ENCODE measurements around the gene ERI3. TPM values are rescaled to one million over a fixed set of nuclear protein-coding genes. Genes with fewer than 3 reads are reported as not detected.

The ERI3 gene
- total RNA-seq, 4 donors from 2014 or later, result 11.2 to 30.4 (median 20.8) TPM

GRCh38 chr1:44338136-44338535, 16.9 kb downstream of the ERI3 start:
- no peaks in the 10 kb centered on the region for H3K27me3 ChIP-seq
- no peaks in the 10 kb centered on the region for H3K4me1 ChIP-seq
- H3K4me3 ChIP-seq, result no peak overlapping the region
- no peak for TF ChIP-seq POLR2A (IDR thresholded peaks at IDR 0.05)
- TF ChIP-seq POLR2AphosphoS5 (IDR thresholded peaks at IDR 0.05), result no peak
- no peak for TF ChIP-seq CTCF (IDR thresholded peaks at IDR 0.05)
- TF ChIP-seq EP300 (IDR thresholded peaks at IDR 0.05; ENCODE audit: low read depth), result no peak
- in situ Hi-C loops (cut with MboI; ENCODE audit: low pct_ligation_motif_present in 1 of 4, low pct_unique_long_range_greater_than_20kb in 1 of 4, low sequenced_read_pairs in 3 of 4) (no loop called here), intact Hi-C loops (cut with DNase I; ENCODE audit: low total_unique reads) (no loop called here)
- DNase-seq, result no peak
- WGBS, 2 donors (ENCODE audit: low coverage in 1 of 2), result 100% methylated on average over 2 of the region's 2 CpGs; no CpG with 5 or more reads in 1 of the 2 donors
- no peak overlapping the region for H3K27ac ChIP-seq
- H3K9me3 ChIP-seq, result no peaks in the 10 kb centered on the region
- peaks cover 0 to 18% (median 0%) of the 10 kb centered on the region in 4 donors for H3K36me3 ChIP-seq

- TF ChIP-seq POLR2A (IDR thresholded peaks at IDR 0.05), result no peak
- no peak for TF ChIP-seq CTCF (IDR thresholded peaks at IDR 0.05)
- TF ChIP-seq POLR2AphosphoS5 (IDR thresholded peaks at IDR 0.05), result no peak
- no peak for TF ChIP-seq EP300 (IDR thresholded peaks at IDR 0.05; ENCODE audit: low read depth)
- no peak for DNase-seq
- no peaks in the 10 kb centered on the region for H3K4me1 ChIP-seq
- H3K36me3 ChIP-seq, result peaks cover 0 to 18% (median 0%) of the 10 kb centered on the region in 4 donors
- H3K9me3 ChIP-seq, result no peaks in the 10 kb centered on the region
- in situ Hi-C loops (cut with MboI; ENCODE audit: low pct_ligation_motif_present in 1 of 4, low pct_unique_long_range_greater_than_20kb in 1 of 4, low sequenced_read_pairs in 3 of 4) (no loop called here), intact Hi-C loops (cut with DNase I; ENCODE audit: low total_unique reads) (no loop called here)
- H3K27ac ChIP-seq, result no peak overlapping the region
- no peak overlapping the region for H3K4me3 ChIP-seq
- no peaks in the 10 kb centered on the region for H3K27me3 ChIP-seq
- 94% methylated on average over 3 of the region's 3 CpGs for WGBS, 2 donors (ENCODE audit: low coverage in 1 of 2)
Measured at GRCh38 chr1:44336668-44337067, 18.4 kb downstream of the ERI3 start.

GRCh38 chr1:44334968-44335367, 20.1 kb downstream of the ERI3 start:
- in situ Hi-C loops (cut with MboI; ENCODE audit: low pct_ligation_motif_present in 1 of 4, low pct_unique_long_range_greater_than_20kb in 1 of 4, low sequenced_read_pairs in 3 of 4), result no loop called here
- Histone ChIP-seq H3K27me3 (no peaks in the 10 kb centered on the region), H3K36me3 (peaks cover 0 to 18% (median 0%) of the 10 kb centered on the region in 4 donors), H3K9me3 (no peaks in the 10 kb centered on the region), H3K4me3 (no peak overlapping the region), H3K4me1 (no peaks in the 10 kb centered on the region), H3K27ac (no peak overlapping the region)
- TF ChIP-seq POLR2A (IDR thresholded peaks at IDR 0.05) (no peak), POLR2AphosphoS5 (IDR thresholded peaks at IDR 0.05) (no peak), EP300 (IDR thresholded peaks at IDR 0.05; ENCODE audit: low read depth) (no peak), CTCF (IDR thresholded peaks at IDR 0.05) (no peak)
- WGBS, 2 donors (ENCODE audit: low coverage in 1 of 2), result 88 to 100% methylated on average over 2 to 3 of the region's 3 CpGs
- no peak for DNase-seq
- intact Hi-C loops (cut with DNase I; ENCODE audit: low total_unique reads), result no loop called here

- 85% methylated on average over 4 to 6 of the region's 6 CpGs for WGBS, 2 donors (ENCODE audit: low coverage in 1 of 2)
- intact Hi-C loops (cut with DNase I; ENCODE audit: low total_unique reads), result no loop called here
Measured at GRCh38 chr1:44333376-44333775, 21.7 kb downstream of the ERI3 start.

More at GRCh38 chr1:44333376-44333775, 21.7 kb downstream of the ERI3 start:
- Histone ChIP-seq H3K36me3 (peaks cover 0 to 12% (median 0%) of the 10 kb centered on the region in 4 donors), H3K27ac (no peak overlapping the region), H3K4me3 (no peak overlapping the region), H3K4me1 (no peaks in the 10 kb centered on the region), H3K9me3 (no peaks in the 10 kb centered on the region), H3K27me3 (no peaks in the 10 kb centered on the region)
- no peak for DNase-seq
- TF ChIP-seq EP300 (IDR thresholded peaks at IDR 0.05; ENCODE audit: low read depth), result no peak
- TF ChIP-seq POLR2A (IDR thresholded peaks at IDR 0.05), result no peak
- no peak for TF ChIP-seq POLR2AphosphoS5 (IDR thresholded peaks at IDR 0.05)
- TF ChIP-seq CTCF (IDR thresholded peaks at IDR 0.05), result no peak
- in situ Hi-C loops (cut with MboI; ENCODE audit: low pct_ligation_motif_present in 1 of 4, low pct_unique_long_range_greater_than_20kb in 1 of 4, low sequenced_read_pairs in 3 of 4), result no loop called here
